ENCODE measurements around the gene FAM193B. TPM values are rescaled to one million over a fixed set of nuclear protein-coding genes. Genes with fewer than 3 reads are reported as not detected.
A peak's percentile ranks its signal among the peaks of the same experiment; 100 is the strongest.

The FAM193B gene
- total RNA-seq, 4 donors from 2014 or later = 77.1 to 205 (median 177) TPM

DNA sequence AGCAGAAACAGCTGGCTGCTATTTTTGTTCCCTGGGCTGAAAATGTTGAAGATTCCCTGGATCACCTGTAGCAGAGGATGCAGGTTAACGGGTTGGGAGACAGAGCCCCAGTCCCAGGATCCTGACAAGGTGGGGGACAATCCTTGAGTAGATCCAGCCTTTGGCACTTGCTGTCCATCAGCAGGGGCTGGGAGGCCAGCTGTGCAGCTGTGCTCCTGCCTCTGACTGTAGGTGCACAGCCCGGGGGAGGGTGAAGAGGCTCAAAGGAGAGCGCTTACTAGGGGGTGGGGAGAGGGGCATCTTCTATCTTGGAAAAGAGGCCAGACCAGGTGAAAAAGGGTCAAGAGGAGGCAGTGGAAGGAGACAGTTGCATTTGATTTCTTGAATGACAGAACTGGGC, 34.1 kb downstream of the FAM193B start:
- Histone ChIP-seq H3K27ac (no peak overlapping the region), H3K4me3 (no peak overlapping the region), H3K4me1 (peaks cover 0 to 14% (median 9%) of the 10 kb centered on the region in 4 donors), H3K36me3 (peaks cover 0 to 47% (median 0%) of the 10 kb centered on the region in 3 donors), H3K27me3 (no peaks in the 10 kb centered on the region), H3K9me3 (no peaks in the 10 kb centered on the region)
- peak in 1 of 3 donors; percentile 32 for DNase-seq
- TF ChIP-seq, protein P1, sequence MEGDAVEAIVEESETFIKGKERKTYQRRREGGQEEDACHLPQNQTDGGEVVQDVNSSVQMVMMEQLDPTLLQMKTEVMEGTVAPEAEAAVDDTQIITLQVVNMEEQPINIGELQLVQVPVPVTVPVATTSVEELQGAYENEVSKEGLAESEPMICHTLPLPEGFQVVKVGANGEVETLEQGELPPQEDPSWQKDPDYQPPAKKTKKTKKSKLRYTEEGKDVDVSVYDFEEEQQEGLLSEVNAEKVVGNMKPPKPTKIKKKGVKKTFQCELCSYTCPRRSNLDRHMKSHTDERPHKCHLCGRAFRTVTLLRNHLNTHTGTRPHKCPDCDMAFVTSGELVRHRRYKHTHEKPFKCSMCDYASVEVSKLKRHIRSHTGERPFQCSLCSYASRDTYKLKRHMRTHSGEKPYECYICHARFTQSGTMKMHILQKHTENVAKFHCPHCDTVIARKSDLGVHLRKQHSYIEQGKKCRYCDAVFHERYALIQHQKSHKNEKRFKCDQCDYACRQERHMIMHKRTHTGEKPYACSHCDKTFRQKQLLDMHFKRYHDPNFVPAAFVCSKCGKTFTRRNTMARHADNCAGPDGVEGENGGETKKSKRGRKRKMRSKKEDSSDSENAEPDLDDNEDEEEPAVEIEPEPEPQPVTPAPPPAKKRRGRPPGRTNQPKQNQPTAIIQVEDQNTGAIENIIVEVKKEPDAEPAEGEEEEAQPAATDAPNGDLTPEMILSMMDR (IDR thresholded peaks at IDR 0.05) = no peak
- TF ChIP-seq POLR2A (IDR thresholded peaks at IDR 0.05) = no peak

DNA sequence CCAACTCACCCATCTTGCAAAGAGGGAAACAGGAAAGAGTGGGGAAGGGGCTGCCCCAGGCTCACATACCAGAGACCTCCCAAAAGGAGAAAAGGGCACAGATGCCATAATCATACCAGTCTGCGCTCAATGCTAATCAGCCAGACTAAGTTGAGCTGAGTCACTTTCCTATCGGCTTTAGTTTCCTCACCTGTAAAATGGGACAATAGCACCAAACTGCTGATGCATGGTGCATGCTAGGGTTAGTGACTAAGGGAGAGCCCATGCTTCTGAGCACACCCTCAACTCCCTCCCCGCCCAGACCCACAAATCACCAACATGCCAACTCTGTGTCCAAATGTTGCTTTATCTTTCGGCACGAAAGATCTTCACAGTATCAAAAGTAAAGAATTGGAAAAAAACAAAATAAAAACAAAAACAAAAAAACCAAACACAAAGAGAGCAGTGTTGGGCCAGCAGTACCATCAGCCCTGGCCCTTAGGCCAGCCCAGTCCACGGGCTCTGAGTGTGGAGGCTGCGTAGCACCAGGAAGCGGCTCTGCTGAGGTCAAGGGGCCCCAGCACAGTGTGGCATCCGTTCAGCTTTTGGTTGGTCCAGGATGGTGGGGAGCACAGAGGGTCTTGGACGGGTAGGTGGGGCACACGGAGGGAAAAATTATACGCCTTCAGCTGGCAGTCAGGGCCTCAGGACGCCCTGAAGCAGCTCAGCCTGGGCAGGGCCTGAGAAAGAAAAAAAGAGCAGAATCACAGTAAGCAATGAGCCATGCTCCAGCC, 34.7 kb downstream of the FAM193B start:
- Histone ChIP-seq H3K36me3 (peaks cover 0 to 46% (median 0%) of the 10 kb centered on the region in 3 donors), H3K9me3 (no peaks in the 10 kb centered on the region), H3K27ac (no peak overlapping the region), H3K27me3 (no peaks in the 10 kb centered on the region), H3K4me3 (no peak overlapping the region), H3K4me1 (peaks cover 0 to 17% (median 11%) of the 10 kb centered on the region in 4 donors)
- DNase-seq = peak in 1 of 3 donors; percentile 29
- no peak for TF ChIP-seq POLR2A (IDR thresholded peaks at IDR 0.05)
- TF ChIP-seq, protein P1 (IDR thresholded peaks at IDR 0.05) = no peak

DNA sequence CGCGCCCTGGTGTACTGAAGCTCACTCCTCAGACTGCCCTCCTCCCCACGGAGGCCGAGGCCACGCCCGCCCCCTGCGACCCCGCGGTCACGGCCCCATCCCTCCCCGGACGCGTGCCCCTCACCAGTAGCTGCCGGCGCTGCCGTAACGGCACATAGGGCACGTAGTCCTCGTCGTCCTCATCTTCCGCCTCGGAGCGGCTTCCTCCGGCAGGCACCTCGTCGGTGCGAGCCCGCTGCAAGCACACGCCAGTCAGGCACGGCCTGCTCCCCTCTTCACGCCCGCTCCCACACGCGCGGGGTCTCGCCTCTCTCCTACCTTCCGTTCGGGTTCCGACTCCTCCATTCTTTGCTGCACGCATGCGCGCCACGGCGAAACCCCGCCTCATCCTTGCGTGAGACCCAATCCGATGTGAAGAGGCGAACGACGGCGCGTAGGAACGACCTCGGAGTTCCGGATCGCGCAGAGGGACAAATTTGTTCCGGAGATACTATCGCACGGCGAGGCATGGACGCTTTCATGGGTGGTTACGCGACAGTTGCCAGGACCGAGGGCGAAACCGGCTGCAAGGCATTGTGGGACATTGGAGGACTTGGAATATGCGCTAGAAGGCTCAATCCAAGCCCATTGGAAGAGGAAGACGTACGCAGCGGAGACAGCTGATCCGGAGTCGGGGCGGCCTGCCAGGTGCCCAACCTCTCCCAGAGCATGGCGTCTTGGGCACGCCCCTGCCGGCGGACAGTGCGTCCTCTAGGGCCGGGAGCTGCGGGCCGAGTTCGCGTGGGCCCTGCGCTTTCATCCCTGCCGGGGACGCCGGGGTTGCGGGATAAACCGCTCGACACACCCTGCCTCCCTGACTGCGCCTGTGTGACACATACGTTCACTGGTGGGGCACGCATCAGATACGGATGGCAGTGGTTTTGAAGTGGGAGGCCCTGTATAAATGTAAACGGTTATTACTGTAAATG, 37.5 kb downstream of the FAM193B start, which contains the start of gene DDX41:
DDX41 (minus strand) TSS at position 361 of the 968 bp plus-strand sequence; CDS start at position 345, 16 bp downstream.
- H3K36me3 ChIP-seq = peaks cover 0 to 58% (median 0%) of the 10 kb centered on the region in 3 donors
- no peaks in the 10 kb centered on the region for H3K27me3 ChIP-seq
- peak within 1 kb of the TSS; percentile 57 to 88 (median 86) for H3K4me3 ChIP-seq
- H3K4me1 ChIP-seq = peaks cover 0 to 18% (median 11%) of the 10 kb centered on the region in 4 donors
- TF ChIP-seq POLR2A (IDR thresholded peaks at IDR 0.05) = peak; percentile 32 to 58
- TF ChIP-seq, protein P1 (IDR thresholded peaks at IDR 0.05) = peak in 2 of 6 experiments; percentile 11 to 13
- peak; percentile 91 to 98 (median 97) for DNase-seq
- peak within 1 kb of the TSS; percentile 63 to 85 (median 78) for H3K27ac ChIP-seq
- no peaks in the 10 kb centered on the region for H3K9me3 ChIP-seq

DNA sequence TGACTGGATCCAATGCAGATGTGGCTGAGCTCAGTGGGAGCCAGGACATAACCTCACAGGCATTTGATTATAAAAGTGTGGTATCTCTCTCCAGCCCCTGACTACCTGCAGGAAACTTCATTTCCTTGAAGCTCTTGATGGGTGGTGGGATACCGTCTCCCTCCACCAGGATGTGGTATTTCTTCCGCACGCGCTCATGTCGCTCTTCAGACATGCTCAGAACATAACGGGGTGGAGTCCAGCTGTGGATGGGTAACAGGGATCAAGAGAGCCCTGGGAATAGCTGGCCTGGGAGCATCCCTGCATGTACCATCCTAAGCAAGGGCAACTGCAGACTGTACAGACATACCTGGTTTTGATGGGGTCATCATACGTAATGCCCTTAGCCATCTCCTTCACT, 38.8 kb downstream of the FAM193B start:
- H3K4me3 ChIP-seq = peak overlapping the region in 3 of 4 donors; percentile 84 to 88 (median 88)
- peaks cover 0 to 58% (median 0%) of the 10 kb centered on the region in 3 donors for H3K36me3 ChIP-seq
- TF ChIP-seq, protein P1 (IDR thresholded peaks at IDR 0.05) = no peak
- TF ChIP-seq POLR2A (IDR thresholded peaks at IDR 0.05) = no peak
- H3K9me3 ChIP-seq = no peaks in the 10 kb centered on the region
- no peak overlapping the region for H3K27ac ChIP-seq
- peaks cover 0 to 22% (median 13%) of the 10 kb centered on the region in 4 donors for H3K4me1 ChIP-seq
- H3K27me3 ChIP-seq = no peaks in the 10 kb centered on the region
- no peak for DNase-seq

DNA sequence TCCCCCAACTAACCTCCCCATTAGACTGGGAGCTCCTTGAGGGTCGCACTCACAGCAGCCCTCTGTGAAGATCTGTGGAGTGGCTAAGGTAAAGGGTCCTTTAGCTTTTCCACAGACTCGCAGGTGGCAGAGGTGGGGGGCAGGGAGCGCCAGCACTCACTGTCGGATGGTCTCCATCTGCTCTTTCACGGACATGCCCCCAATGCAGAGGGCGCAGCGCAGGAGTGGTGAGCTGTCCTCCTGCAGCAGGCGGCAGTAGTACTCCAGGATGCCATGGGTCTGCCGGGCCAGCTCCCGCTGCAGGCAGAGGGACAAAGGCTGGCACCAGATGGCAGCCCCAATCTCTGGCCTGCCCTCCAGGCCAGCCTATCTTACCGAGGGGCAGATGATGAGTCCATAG, 39.8 kb downstream of the FAM193B start:
- Histone ChIP-seq H3K27me3 (no peaks in the 10 kb centered on the region), H3K4me1 (peaks cover 0 to 22% (median 13%) of the 10 kb centered on the region in 4 donors), H3K27ac (no peak overlapping the region), H3K36me3 (peaks cover 0 to 54% (median 0%) of the 10 kb centered on the region in 3 donors), H3K9me3 (no peaks in the 10 kb centered on the region), H3K4me3 (no peak overlapping the region)
- TF ChIP-seq, protein P1 (IDR thresholded peaks at IDR 0.05) = no peak
- TF ChIP-seq POLR2A (IDR thresholded peaks at IDR 0.05) = no peak
- no peak for DNase-seq

Data from Peyer's patch (tissue), 4 donors.